Uterus (tissue), 4 donors: ENCODE measurements around the gene PRKACA. TPM values are rescaled to one million over a fixed set of nuclear protein-coding genes. Genes with fewer than 3 reads are reported as not detected.
A peak's percentile ranks its signal among the peaks of the same experiment; 100 is the strongest.

Experiments used
- DNase-seq, 2 donors: peaks; one replicate each; pipeline ENCODE4 v3.0.0-alpha.2; 2019 to 2020
- H3K27ac ChIP-seq, 2 donors: fragments of 200-600 bp; sonication (generic); 1 replicate in 1 of 2; 2 replicates in 1 of 2; pipeline ENCODE4 v1.5.1; 2016 to 2018
- H3K27me3 ChIP-seq, 2 donors: fragments of 200-600 bp; sonication (generic); one replicate each; pipeline ENCODE4 v1.5.1; 2018 to 2019; ENCODE audit warnings: control low read depth in 1 of 2
- H3K36me3 ChIP-seq, 2 donors: fragments of 200-600 bp; sonication (generic); one replicate each; pipeline ENCODE4 v1.5.1; 2019; ENCODE audit warnings: control low read depth in 1 of 2
- H3K4me1 ChIP-seq, 2 donors: fragments of 200-600 bp; sonication (generic); one replicate each; pipeline ENCODE4 v1.5.1; 2018 to 2019; ENCODE audit warnings: control low read depth in 1 of 2
- H3K4me3 ChIP-seq, 2 donors: fragments of 200-600 bp; sonication (generic); 1 replicate in 1 of 2; 2 replicates in 1 of 2; pipeline ENCODE4 v1.5.1; 2018 to 2019; ENCODE audit warnings: mild to moderate bottlenecking in 1 of 2
- H3K9me3 ChIP-seq, 2 donors: fragments of 200-600 bp; sonication (generic); one replicate each; pipeline ENCODE4 v1.5.1; 2019; ENCODE audit warnings: control low read depth in 1 of 2
- CTCF ChIP-seq, 4 experiments: fragments of 200-600 bp in 2 of 4; fragments of 450-650 bp in 2 of 4; sonication (generic) in 2 of 4; IDR thresholded peaks; one replicate each; pipeline ENCODE4 v1.5.1; 2016 to 2019; ENCODE audit warnings: antibody characterized with exemption in 4 of 4, mild to moderate bottlenecking in 2 of 4, moderate library complexity in 1 of 4
- POLR2A ChIP-seq, 2 donors: fragments of 450-650 bp; IDR thresholded peaks; one replicate each; pipeline ENCODE4 v1.6.1; 2016; ENCODE audit warnings: antibody characterized with exemption in 2 of 2, mild to moderate bottlenecking in 1 of 2, moderate library complexity in 1 of 2
- intact Hi-C: fragments of 100-400 bp; cut with DNase I; formaldehyde crosslinking; loops from one replicate; pipeline ENCODE4 v1.15.1; 2023; ENCODE audit warnings: low total_unique reads
- total RNA-seq, 4 donors: library from RNA; depleted of rRNA in 3 of 4; stranded (reverse); fragments of >200 nt in 3 of 4; gene quantifications; one replicate each; pipeline versions ENCODE4 v1.1.0 to v1.2.4, GENCODE V29; 2014 to 2023
- donor health status: DM: yes; HTN: yes; CAD: no.

PRKACA gene
- total RNA-seq, 4 donors from 2014 or later = 4.9 to 135 (median 74.2) TPM

GRCh38 chr19:14150770-14151661, 33.5 kb upstream of the PRKACA start:
- H3K27ac ChIP-seq = peak overlapping the region; percentile 71 to 79
- intact Hi-C loops = no loop called here
- H3K36me3 ChIP-seq = no peaks in the 10 kb centered on the region

GRCh38 chr19:14150041-14150769, 32.6 kb upstream of the PRKACA start:
- no peak for DNase-seq
- no peak for TF ChIP-seq CTCF (IDR thresholded peaks at IDR 0.05)
- no peak for TF ChIP-seq POLR2A (IDR thresholded peaks at IDR 0.05)
- peaks cover 0 to 17% of the 10 kb centered on the region in 2 donors for H3K4me1 ChIP-seq
- intact Hi-C loops = no loop called here
- H3K4me3 ChIP-seq = peak overlapping the region in 1 of 2 donors; percentile 3
- peak overlapping the region; percentile 71 to 79 for H3K27ac ChIP-seq
- H3K36me3 ChIP-seq = no peaks in the 10 kb centered on the region
- no peaks in the 10 kb centered on the region for H3K9me3 ChIP-seq
- H3K27me3 ChIP-seq = no peaks in the 10 kb centered on the region

More at GRCh38 chr19:14150770-14151661, 33.5 kb upstream of the PRKACA start:
- Histone ChIP-seq H3K4me1 (peaks cover 0 to 17% of the 10 kb centered on the region in 2 donors), H3K9me3 (no peaks in the 10 kb centered on the region), H3K27me3 (no peaks in the 10 kb centered on the region), H3K4me3 (no peak overlapping the region)
- no peak for DNase-seq
- no peak for TF ChIP-seq CTCF (IDR thresholded peaks at IDR 0.05)
- TF ChIP-seq POLR2A (IDR thresholded peaks at IDR 0.05) = no peak

- H3K27me3 ChIP-seq = no peaks in the 10 kb centered on the region
- DNase-seq = peak; percentile 83 to 84
- H3K4me3 ChIP-seq = peak overlapping the region in 1 of 2 donors; percentile 3
- H3K27ac ChIP-seq = peak overlapping the region; percentile 71 to 79
- intact Hi-C loops = no loop called here
- no peaks in the 10 kb centered on the region for H3K36me3 ChIP-seq
- H3K9me3 ChIP-seq = no peaks in the 10 kb centered on the region
- TF ChIP-seq CTCF (IDR thresholded peaks at IDR 0.05) (no peak), POLR2A (IDR thresholded peaks at IDR 0.05) (no peak)
- H3K4me1 ChIP-seq = peaks cover 0 to 17% of the 10 kb centered on the region in 2 donors
Measured at GRCh38 chr19:14149509-14149994, 32.0 kb upstream of the PRKACA start.

- Histone ChIP-seq H3K9me3 (no peaks in the 10 kb centered on the region), H3K27ac (peak overlapping the region; percentile 71 to 79), H3K4me3 (no peak overlapping the region), H3K27me3 (no peaks in the 10 kb centered on the region), H3K4me1 (peaks cover 0 to 17% of the 10 kb centered on the region in 2 donors), H3K36me3 (no peaks in the 10 kb centered on the region)
- no peak for DNase-seq
- TF ChIP-seq CTCF (IDR thresholded peaks at IDR 0.05) (no peak), POLR2A (IDR thresholded peaks at IDR 0.05) (no peak)
- intact Hi-C loops = no loop called here
Measured at GRCh38 chr19:14148751-14149410, 31.3 kb upstream of the PRKACA start.
